ENCODE measurements around the gene SDC4. TPM values are rescaled to one million over a fixed set of nuclear protein-coding genes. Genes with fewer than 3 reads are reported as not detected.

Gene SDC4
- total RNA-seq, 1 experiment from 2014 or later: 100 TPM

- Histone ChIP-seq H3K4me2 (ENCODE audit: low read length) (no peak overlapping the region), H3K4me3 (replicated peaks in 1 of 2; ENCODE audit: low read depth in 1 of 2, low read length in 2 of 2) (no peak overlapping the region), H3K4me1 (ENCODE audit: control insufficient read depth in 1 of 2, insufficient read depth in 2 of 2, low read length in 2 of 2) (peaks cover 0 to 10% of the 10 kb centered on the region in 2 experiments; a peak in 2 of 4 replicates), H3K9ac (ENCODE audit: low read length) (no peak overlapping the region), H4K20me1 (ENCODE audit: insufficient read depth) (no peaks in the 10 kb centered on the region), H2AFZ (ENCODE audit: low read depth, low read length, poor library complexity, severe bottlenecking) (no peak overlapping the region), H3K9me2 (ENCODE audit: insufficient read depth) (no peaks in the 10 kb centered on the region), H3K27ac (ENCODE audit: low read depth, low read length) (no peak overlapping the region), H3K27me3 (ENCODE audit: insufficient read depth, low read length) (no peaks in the 10 kb centered on the region), H3K79me2 (ENCODE audit: insufficient read depth, low read length) (no peaks in the 10 kb centered on the region), H3K9me3 (ENCODE audit: control insufficient read depth in 1 of 2, insufficient read depth in 1 of 2, low read depth in 1 of 2, low read length in 2 of 2) (no peaks in the 10 kb centered on the region; a peak in 1 of 4 replicates), H3K36me3 (ENCODE audit: control insufficient read depth in 1 of 2, insufficient read depth in 2 of 2, low read length in 2 of 2) (no peaks in the 10 kb centered on the region)
- CTCF ChIA-PET: interaction anchor here (1.9 kb wide), 1 partner anchor 8 kb away, joined by 28 read pairs; no protein-coding TSS in a partner anchor
- POLR2A ChIA-PET: no interaction called here
- TF ChIP-seq REST (IDR thresholded peaks at IDR 0.05; ENCODE audit: low read depth): no peak
- TF ChIP-seq CEBPB (IDR thresholded peaks at IDR 0.05; ENCODE audit: low read depth): no peak
- TF ChIP-seq RAD21 (IDR thresholded peaks at IDR 0.05; ENCODE audit: low read depth): no peak
- TF ChIP-seq EZH2 (IDR thresholded peaks at IDR 0.05): no peak
- no peak for TF ChIP-seq ZFX (IDR thresholded peaks at IDR 0.05)
- TF ChIP-seq ZNF274 (IDR thresholded peaks at IDR 0.05; ENCODE audit: low read depth, low read length): no peak
- no peak for TF ChIP-seq EGR1 (IDR thresholded peaks at IDR 0.05; ENCODE audit: low read depth)
- ATAC-seq (no peak), DNase-seq (ENCODE audit: low read depth, low spot score) (no peak)
- BruUV-seq (replicated peaks): no TSS peak
- intact Hi-C loops (cut with micrococcal nuclease): no loop called here
- RAD21 ChIA-PET (ENCODE audit: low non-redundant PET in 1 of 2, low total read pairs in 2 of 2, uncharacterized antibody in 2 of 2, unreplicated experiment in 2 of 2): interaction anchor here in 1 of 2 experiments (0.7 kb wide), 1 partner anchor 191 kb away, joined by 3 read pairs; no protein-coding TSS in a partner anchor
Measured at GRCh38 chr20:45299786-45300185, 48.4 kb downstream of the SDC4 start.

All from HCT116 (cell line).